Measurements from ENCODE around the gene APC2. TPM values are rescaled to one million over a fixed set of nuclear protein-coding genes. Genes with fewer than 3 reads are reported as not detected.

Gene APC2
- total RNA-seq, 4 donors from 2014 or later, result 0.17 to 0.22 (median 0.19) TPM; not detected in 1

DNA sequence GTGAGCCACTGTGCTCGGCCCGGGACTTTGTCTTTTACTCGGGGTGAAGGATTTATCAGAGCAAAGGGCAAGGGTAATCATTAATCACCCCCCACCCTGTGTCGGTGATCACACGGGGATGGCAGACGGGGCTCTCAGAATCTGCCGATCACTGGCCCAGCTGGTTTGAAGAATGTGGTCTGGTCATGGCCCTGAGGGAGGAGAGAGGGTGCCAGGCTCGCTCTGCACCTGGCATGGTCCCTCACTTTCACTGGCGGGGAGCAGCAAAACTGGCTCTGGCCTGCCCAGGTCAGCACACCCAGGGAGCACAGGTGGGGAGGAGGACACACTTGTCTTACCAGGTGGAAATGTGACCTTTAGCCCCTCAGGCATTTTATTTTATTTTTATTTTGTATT lies 51.3 kb downstream of the APC2 start:
- TF ChIP-seq, protein P1, sequence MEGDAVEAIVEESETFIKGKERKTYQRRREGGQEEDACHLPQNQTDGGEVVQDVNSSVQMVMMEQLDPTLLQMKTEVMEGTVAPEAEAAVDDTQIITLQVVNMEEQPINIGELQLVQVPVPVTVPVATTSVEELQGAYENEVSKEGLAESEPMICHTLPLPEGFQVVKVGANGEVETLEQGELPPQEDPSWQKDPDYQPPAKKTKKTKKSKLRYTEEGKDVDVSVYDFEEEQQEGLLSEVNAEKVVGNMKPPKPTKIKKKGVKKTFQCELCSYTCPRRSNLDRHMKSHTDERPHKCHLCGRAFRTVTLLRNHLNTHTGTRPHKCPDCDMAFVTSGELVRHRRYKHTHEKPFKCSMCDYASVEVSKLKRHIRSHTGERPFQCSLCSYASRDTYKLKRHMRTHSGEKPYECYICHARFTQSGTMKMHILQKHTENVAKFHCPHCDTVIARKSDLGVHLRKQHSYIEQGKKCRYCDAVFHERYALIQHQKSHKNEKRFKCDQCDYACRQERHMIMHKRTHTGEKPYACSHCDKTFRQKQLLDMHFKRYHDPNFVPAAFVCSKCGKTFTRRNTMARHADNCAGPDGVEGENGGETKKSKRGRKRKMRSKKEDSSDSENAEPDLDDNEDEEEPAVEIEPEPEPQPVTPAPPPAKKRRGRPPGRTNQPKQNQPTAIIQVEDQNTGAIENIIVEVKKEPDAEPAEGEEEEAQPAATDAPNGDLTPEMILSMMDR (IDR thresholded peaks at IDR 0.05; ENCODE audit: low read depth), result no peak

DNA sequence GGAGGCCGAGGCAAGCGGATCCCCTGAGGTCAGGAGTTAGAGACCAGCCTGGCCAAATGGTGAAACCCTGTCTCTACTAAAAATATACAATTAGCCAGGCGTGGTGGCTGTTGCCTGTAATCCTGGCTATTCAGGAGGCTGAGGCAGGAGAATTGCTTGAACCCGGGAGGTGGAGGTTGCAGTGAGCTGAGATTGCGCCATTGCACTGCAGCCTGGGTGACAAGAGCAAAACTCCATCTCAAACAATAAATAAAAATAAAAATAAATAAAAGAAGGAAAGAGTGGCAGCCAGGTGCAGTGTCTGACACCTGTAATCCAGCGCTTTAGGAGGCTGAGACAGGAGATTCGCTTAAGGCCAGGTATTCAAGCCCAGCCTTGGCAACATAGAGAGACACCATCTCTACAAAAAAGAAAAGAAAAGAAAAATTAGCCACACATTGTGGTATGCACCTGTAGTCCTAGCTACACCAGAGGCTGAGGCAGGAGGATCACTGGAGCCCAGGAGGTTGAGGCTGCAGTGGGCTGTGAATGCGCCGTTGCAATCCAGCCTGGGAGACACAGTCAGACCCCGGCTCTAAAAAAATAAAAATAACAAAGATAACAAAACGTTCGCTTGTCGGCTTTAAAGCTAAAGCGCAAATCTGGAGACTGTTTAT lies 52.6 kb downstream of the APC2 start:
- TF ChIP-seq, protein P1 (IDR thresholded peaks at IDR 0.05; ENCODE audit: low read depth), result no peak

DNA sequence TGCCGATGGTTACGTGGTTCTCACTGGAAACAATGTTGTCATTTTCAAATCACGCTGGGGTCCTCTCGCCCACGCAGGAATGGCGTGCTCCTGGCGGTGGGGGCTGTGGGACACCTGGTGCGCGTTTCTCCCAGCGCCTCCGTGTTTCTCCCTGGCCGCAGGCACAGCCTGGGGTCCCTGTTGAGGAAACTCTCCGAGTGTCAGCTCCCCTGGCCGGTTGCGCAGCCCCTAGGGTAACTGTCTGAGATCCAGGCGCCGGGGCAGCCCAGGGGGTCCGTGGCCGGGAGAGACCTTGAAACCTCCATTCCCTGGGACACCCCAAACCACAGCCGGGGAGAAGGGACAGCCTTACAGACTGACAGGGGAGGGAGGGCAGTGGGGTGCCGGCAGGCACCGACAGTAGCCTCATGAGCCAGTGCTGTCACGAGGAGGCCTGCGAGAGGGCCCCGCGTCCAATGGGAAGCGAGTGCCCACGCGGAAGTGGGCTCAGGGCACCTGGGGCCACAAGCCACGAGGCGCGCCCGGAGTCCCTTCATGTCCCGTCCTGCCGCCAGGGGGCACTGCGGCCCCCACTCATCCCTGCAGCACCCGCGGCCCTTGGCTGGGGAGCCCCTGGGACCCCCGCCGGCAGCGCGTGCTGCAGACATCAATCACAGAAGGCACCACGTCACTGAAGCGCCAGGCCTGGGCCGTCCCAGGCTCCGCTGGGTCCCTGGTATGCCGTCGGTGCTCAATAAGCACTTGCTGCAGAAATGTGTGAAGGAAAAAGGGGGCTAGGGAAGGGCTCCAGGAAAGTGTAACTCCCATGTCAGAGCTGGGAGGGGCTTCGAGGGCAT lies 53.4 kb downstream of the APC2 start:
- TF ChIP-seq, protein P1 (IDR thresholded peaks at IDR 0.05; ENCODE audit: low read depth), result no peak

GRCh38 chr19:1503925-1504773 lies 54.2 kb downstream of the APC2 start:
- TF ChIP-seq, protein P1 (IDR thresholded peaks at IDR 0.05; ENCODE audit: low read depth), result no peak

DNA sequence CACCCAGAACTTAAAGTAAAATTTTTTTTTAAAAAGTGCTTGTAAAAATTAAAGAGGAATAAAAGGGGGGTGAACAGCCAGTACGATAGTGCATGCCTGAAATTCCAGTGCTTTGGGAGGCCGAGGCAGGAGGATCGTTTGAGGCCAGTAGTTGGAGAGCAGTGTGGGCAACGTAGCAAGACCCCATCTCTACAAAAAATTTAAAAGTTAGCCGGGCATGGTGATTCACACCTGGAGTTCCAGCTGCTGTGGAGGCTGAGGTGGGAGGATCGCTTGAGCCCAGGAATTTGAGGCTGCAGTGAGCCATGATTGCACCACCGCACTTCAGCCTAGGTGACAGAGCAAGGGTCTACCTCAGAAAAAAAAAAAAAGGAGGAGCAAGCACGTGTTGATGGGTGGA lies 55.1 kb downstream of the APC2 start:
- TF ChIP-seq, protein P1 (IDR thresholded peaks at IDR 0.05; ENCODE audit: low read depth), result no peak

- TF ChIP-seq, protein P1 (IDR thresholded peaks at IDR 0.05; ENCODE audit: low read depth), result no peak
These were observed 56.3 kb downstream of the APC2 start for GRCh38 chr19:1505991-1506881.

Measured in subcutaneous adipose tissue (tissue), 4 donors.